ENCODE results near the gene LASP1.

The LASP1 gene

DNA sequence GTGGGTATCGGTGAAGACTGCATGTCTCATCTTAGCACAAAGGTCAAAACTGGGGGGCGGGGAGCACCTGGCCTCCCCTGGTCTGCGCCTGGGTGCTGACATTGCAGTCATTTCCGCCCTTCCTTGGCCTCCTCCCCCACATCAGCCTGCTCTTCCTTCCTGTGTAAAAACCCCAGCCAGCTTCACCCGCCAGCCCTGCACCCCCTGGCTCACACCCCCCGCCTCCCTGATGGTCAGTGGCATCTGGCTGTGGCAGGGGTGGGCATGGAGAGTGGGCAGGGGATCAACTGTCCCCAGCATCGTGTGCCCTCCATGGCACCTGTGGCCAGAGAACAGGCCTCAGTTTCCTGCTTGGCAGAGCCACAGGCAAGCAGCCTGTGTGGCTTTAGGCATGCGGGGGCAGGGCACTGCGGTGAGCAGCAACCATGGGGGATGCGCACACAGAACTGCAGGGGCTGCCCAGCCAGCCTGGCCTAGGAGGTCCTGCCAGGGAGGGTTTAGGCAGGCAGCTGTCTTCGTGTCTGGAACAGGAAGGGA is 29.0 kb downstream of the LASP1 start:
- peaks cover 74% of the 10 kb centered on the region for H3K36me3 ChIP-seq (ENCODE audit: control insufficient read depth, insufficient read depth, low read length)

GRCh38 chr17:38899421-38899820 is 29.6 kb downstream of the LASP1 start:
- Histone ChIP-seq H3K27ac (ENCODE audit: low read depth, low read length, severe bottlenecking) (no peak overlapping the region), H3K9me3 (ENCODE audit: control insufficient read depth, low read length) (no peaks in the 10 kb centered on the region), H3K36me3 (ENCODE audit: control insufficient read depth, insufficient read depth, low read length) (peaks cover 75% of the 10 kb centered on the region), H3K4me3 (ENCODE audit: extremely low read depth, insufficient read depth, low read length, poor library complexity, severe bottlenecking) (no peak overlapping the region), H3K4me1 (ENCODE audit: control insufficient read depth, insufficient read depth, low read length, poor library complexity, severe bottlenecking) (peaks cover 38% of the 10 kb centered on the region)
- 88 to 100% methylated on average over 1 to 5 of the region's 5 CpGs for WGBS, 2 experiments (ENCODE audit: insufficient coverage in 2 of 2)

More for the DNA sequence above, 29.0 kb downstream of the LASP1 start:
- 92 to 94% methylated on average over 9 of the region's 11 CpGs for WGBS, 2 experiments (ENCODE audit: insufficient coverage in 2 of 2)
- Histone ChIP-seq H3K4me3 (ENCODE audit: extremely low read depth, insufficient read depth, low read length, poor library complexity, severe bottlenecking) (no peak overlapping the region), H3K27ac (ENCODE audit: low read depth, low read length, severe bottlenecking) (peak overlapping the region; percentile 5), H3K9me3 (ENCODE audit: control insufficient read depth, low read length) (no peaks in the 10 kb centered on the region), H3K4me1 (ENCODE audit: control insufficient read depth, insufficient read depth, low read length, poor library complexity, severe bottlenecking) (peaks cover 38% of the 10 kb centered on the region)

DNA sequence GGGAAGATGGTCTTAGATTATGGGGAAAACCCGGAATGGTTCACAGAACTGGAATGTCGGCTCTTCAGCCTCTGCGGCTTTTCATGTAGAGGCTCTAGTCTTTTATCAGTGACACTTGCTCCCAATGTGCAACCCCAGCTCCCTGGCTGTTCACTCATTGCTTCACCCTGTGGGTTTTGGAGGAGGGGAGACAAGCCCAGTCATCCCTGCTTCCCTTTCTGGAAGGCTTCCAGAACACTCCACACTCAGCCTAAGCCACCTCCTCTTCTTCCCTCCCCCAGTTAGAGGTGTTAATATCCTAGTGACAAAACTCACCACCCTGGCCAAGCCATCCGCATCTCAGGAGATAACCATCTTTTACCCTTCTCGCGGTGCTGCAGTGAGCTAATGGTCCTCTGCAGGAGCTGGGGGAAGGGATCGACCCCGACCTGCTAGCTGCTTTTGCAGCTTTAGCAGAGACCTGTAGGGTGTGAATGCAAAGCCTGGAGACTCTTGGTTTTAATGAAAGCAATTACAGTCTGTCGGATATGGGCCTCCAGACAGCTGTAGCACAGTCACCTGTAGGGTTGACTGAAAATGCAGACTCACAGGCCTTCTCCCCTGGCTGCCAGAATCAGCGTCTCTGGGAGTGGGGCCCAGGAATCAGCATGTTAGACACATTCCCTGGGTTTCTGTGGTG is 31.3 kb downstream of the LASP1 start:
- peaks cover 35% of the 10 kb centered on the region for H3K4me1 ChIP-seq (ENCODE audit: control insufficient read depth, insufficient read depth, low read length, poor library complexity, severe bottlenecking)
- H3K27ac ChIP-seq (ENCODE audit: low read depth, low read length, severe bottlenecking), result peak overlapping the region; percentile 86
- WGBS, 2 experiments (ENCODE audit: insufficient coverage in 2 of 2), result 29 to 39% methylated on average over 9 of the region's 10 CpGs
- H3K36me3 ChIP-seq (ENCODE audit: control insufficient read depth, insufficient read depth, low read length), result peaks cover 77% of the 10 kb centered on the region
- H3K4me3 ChIP-seq (ENCODE audit: extremely low read depth, insufficient read depth, low read length, poor library complexity, severe bottlenecking), result no peak overlapping the region
- H3K9me3 ChIP-seq (ENCODE audit: control insufficient read depth, low read length), result no peaks in the 10 kb centered on the region

GRCh38 chr17:38903404-38903803 is 33.5 kb downstream of the LASP1 start:
- no peaks in the 10 kb centered on the region for H3K9me3 ChIP-seq (ENCODE audit: control insufficient read depth, low read length)
- H3K4me1 ChIP-seq (ENCODE audit: control insufficient read depth, insufficient read depth, low read length, poor library complexity, severe bottlenecking), result peaks cover 50% of the 10 kb centered on the region
- no peak overlapping the region for H3K4me3 ChIP-seq (ENCODE audit: extremely low read depth, insufficient read depth, low read length, poor library complexity, severe bottlenecking)
- H3K36me3 ChIP-seq (ENCODE audit: control insufficient read depth, insufficient read depth, low read length), result peaks cover 62% of the 10 kb centered on the region
- 93 to 100% methylated on average over 5 of the region's 6 CpGs for WGBS, 2 experiments (ENCODE audit: insufficient coverage in 2 of 2)
- H3K27ac ChIP-seq (ENCODE audit: low read depth, low read length, severe bottlenecking), result no peak overlapping the region

- 92% methylated on average over 2 of the region's 3 CpGs; no CpG with 5 or more reads in 1 of the 2 experiments for WGBS, 2 experiments (ENCODE audit: insufficient coverage in 2 of 2)
- H3K36me3 ChIP-seq (ENCODE audit: control insufficient read depth, insufficient read depth, low read length), result peaks cover 56% of the 10 kb centered on the region
These were observed 35.0 kb downstream of the LASP1 start for GRCh38 chr17:38904892-38905291.

GRCh38 chr17:38905375-38905774 is 35.5 kb downstream of the LASP1 start:
- no peak overlapping the region for H3K4me3 ChIP-seq (ENCODE audit: extremely low read depth, insufficient read depth, low read length, poor library complexity, severe bottlenecking)
- H3K9me3 ChIP-seq (ENCODE audit: control insufficient read depth, low read length), result no peaks in the 10 kb centered on the region
- WGBS, 2 experiments (ENCODE audit: insufficient coverage in 2 of 2), result 94 to 97% methylated on average over 6 to 8 of the region's 10 CpGs
- peaks cover 61% of the 10 kb centered on the region for H3K36me3 ChIP-seq (ENCODE audit: control insufficient read depth, insufficient read depth, low read length)
- no peak overlapping the region for H3K27ac ChIP-seq (ENCODE audit: low read depth, low read length, severe bottlenecking)
- H3K4me1 ChIP-seq (ENCODE audit: control insufficient read depth, insufficient read depth, low read length, poor library complexity, severe bottlenecking), result peaks cover 49% of the 10 kb centered on the region

More at GRCh38 chr17:38904892-38905291, 35.0 kb downstream of the LASP1 start:
- H3K4me1 ChIP-seq (ENCODE audit: control insufficient read depth, insufficient read depth, low read length, poor library complexity, severe bottlenecking), result peaks cover 49% of the 10 kb centered on the region
- no peaks in the 10 kb centered on the region for H3K9me3 ChIP-seq (ENCODE audit: control insufficient read depth, low read length)
- H3K4me3 ChIP-seq (ENCODE audit: extremely low read depth, insufficient read depth, low read length, poor library complexity, severe bottlenecking), result no peak overlapping the region
- H3K27ac ChIP-seq (ENCODE audit: low read depth, low read length, severe bottlenecking), result no peak overlapping the region

- no peak overlapping the region for H3K4me3 ChIP-seq (ENCODE audit: extremely low read depth, insufficient read depth, low read length, poor library complexity, severe bottlenecking)
- peak overlapping the region; percentile 29 for H3K27ac ChIP-seq (ENCODE audit: low read depth, low read length, severe bottlenecking)
- WGBS, 2 experiments (ENCODE audit: insufficient coverage in 2 of 2), result 88 to 94% methylated on average over 4 to 5 of the region's 7 CpGs
- no peaks in the 10 kb centered on the region for H3K9me3 ChIP-seq (ENCODE audit: control insufficient read depth, low read length)
- peaks cover 37% of the 10 kb centered on the region for H3K4me1 ChIP-seq (ENCODE audit: control insufficient read depth, insufficient read depth, low read length, poor library complexity, severe bottlenecking)
- peaks cover 69% of the 10 kb centered on the region for H3K36me3 ChIP-seq (ENCODE audit: control insufficient read depth, insufficient read depth, low read length)
These were observed 36.8 kb downstream of the LASP1 start for GRCh38 chr17:38906460-38907228.

DNA sequence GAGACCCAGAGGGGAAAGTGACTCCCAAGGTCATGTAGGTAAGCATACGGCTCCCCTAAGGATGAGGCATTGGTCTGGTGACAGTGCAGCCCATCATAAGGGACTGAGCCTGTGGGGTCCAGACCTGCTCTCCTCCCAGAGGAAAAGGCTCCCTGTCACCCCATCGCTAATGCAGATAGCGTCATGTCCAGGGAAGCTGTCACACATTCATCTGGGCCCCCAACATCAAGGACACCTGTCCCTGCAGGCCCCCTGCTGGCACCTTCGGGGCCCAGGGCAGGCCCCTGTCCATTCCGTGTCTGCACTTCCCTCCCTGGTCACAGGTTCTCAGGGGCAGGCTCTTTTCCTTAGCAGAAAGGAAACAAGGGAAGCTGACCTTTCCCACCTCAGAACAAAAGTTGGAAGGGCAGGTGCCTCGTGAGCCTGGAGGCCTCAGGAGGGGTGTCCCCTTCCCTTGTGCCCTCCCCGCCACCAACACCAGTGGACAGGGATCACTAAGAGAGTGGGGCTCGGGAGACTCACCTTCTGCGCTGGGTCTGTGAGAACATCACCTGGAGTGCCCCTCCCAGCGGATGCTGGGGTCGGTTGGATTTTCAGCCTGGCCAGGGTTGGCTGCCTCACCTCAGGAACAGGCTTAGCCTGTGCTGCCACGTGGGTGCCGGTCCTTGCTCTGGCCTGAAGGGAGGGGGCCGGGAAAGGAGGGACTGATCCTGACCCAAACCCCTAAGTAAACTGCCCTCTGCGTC is 38.2 kb downstream of the LASP1 start:
- peak overlapping the region; percentile 6 for H3K27ac ChIP-seq (ENCODE audit: low read depth, low read length, severe bottlenecking)
- H3K4me1 ChIP-seq (ENCODE audit: control insufficient read depth, insufficient read depth, low read length, poor library complexity, severe bottlenecking), result peaks cover 32% of the 10 kb centered on the region
- H3K9me3 ChIP-seq (ENCODE audit: control insufficient read depth, low read length), result no peaks in the 10 kb centered on the region
- peaks cover 76% of the 10 kb centered on the region for H3K36me3 ChIP-seq (ENCODE audit: control insufficient read depth, insufficient read depth, low read length)
- WGBS, 2 experiments (ENCODE audit: insufficient coverage in 2 of 2), result 77 to 82% methylated on average over 12 to 14 of the region's 15 CpGs
- no peak overlapping the region for H3K4me3 ChIP-seq (ENCODE audit: extremely low read depth, insufficient read depth, low read length, poor library complexity, severe bottlenecking)

- Histone ChIP-seq H3K4me1 (ENCODE audit: control insufficient read depth, insufficient read depth, low read length, poor library complexity, severe bottlenecking) (peaks cover 32% of the 10 kb centered on the region), H3K9me3 (ENCODE audit: control insufficient read depth, low read length) (no peaks in the 10 kb centered on the region), H3K27ac (ENCODE audit: low read depth, low read length, severe bottlenecking) (peak overlapping the region; percentile 6), H3K36me3 (ENCODE audit: control insufficient read depth, insufficient read depth, low read length) (peaks cover 76% of the 10 kb centered on the region), H3K4me3 (ENCODE audit: extremely low read depth, insufficient read depth, low read length, poor library complexity, severe bottlenecking) (no peak overlapping the region)
- WGBS, 2 experiments (ENCODE audit: insufficient coverage in 2 of 2), result 63 to 82% methylated on average over 5 to 7 of the region's 8 CpGs
These were observed 38.9 kb downstream of the LASP1 start for GRCh38 chr17:38908676-38909181.

GRCh38 chr17:38910325-38910724 is 40.5 kb downstream of the LASP1 start:
- Histone ChIP-seq H3K4me1 (ENCODE audit: control insufficient read depth, insufficient read depth, low read length, poor library complexity, severe bottlenecking) (peaks cover 36% of the 10 kb centered on the region), H3K36me3 (ENCODE audit: control insufficient read depth, insufficient read depth, low read length) (peaks cover 76% of the 10 kb centered on the region), H3K9me3 (ENCODE audit: control insufficient read depth, low read length) (no peaks in the 10 kb centered on the region), H3K4me3 (ENCODE audit: extremely low read depth, insufficient read depth, low read length, poor library complexity, severe bottlenecking) (no peak overlapping the region), H3K27ac (ENCODE audit: low read depth, low read length, severe bottlenecking) (no peak overlapping the region)
- WGBS, 2 experiments (ENCODE audit: insufficient coverage in 2 of 2), result 67 to 75% methylated on average over 3 to 4 of the region's 5 CpGs
